ENCODE data around the gene KAZN.

The KAZN gene

GRCh38 chr1:14926818-14927575, 328.5 kb downstream of the KAZN start:
- no peaks in the 10 kb centered on the region for H3K4me1 ChIP-seq (ENCODE audit: control insufficient read depth, insufficient read depth, low read length)
- CTCF ChIA-PET = interaction anchor here (0.7 to 1.2 kb wide), 2 partner anchors 13 to 127 kb away, joined by 3 to 5 read pairs; no protein-coding TSS in a partner anchor

GRCh38 chr1:14928412-14928811, 329.9 kb downstream of the KAZN start:
- H3K4me1 ChIP-seq (ENCODE audit: control insufficient read depth, insufficient read depth, low read length) = no peaks in the 10 kb centered on the region
- CTCF ChIA-PET = no interaction called here
- TF ChIP-seq ZEB2 (tag by site-specific recombination; IDR thresholded peaks at IDR 0.05) = no peak
- peak; percentile 28; the same call in 1 of the 2 replicates for TF ChIP-seq ZIC2 (tag by site-specific recombination; IDR thresholded peaks at IDR 0.05)
- TF ChIP-seq GLIS1 (tag by site-specific recombination; IDR thresholded peaks at IDR 0.05) = peak; percentile 51

More at GRCh38 chr1:14926818-14927575, 328.5 kb downstream of the KAZN start:
- H3K4me3 ChIP-seq (ENCODE audit: low read depth, low read length) = no peak overlapping the region
- H3K36me3 ChIP-seq (ENCODE audit: control insufficient read depth in 2 of 2, insufficient read depth in 1 of 2, low read length in 2 of 2) = no peaks in the 10 kb centered on the region
- no peak overlapping the region for H3K27ac ChIP-seq (ENCODE audit: extremely low read depth, low read depth, low read length)
- H3K9me3 ChIP-seq (ENCODE audit: control insufficient read depth, insufficient read depth, low read depth, low read length) = no peaks in the 10 kb centered on the region
- POLR2A ChIA-PET = no interaction called here
- TF ChIP-seq ZNF626 (tag by site-specific recombination; IDR thresholded peaks at IDR 0.05) (no peak), ZNF132 (tag by site-specific recombination; IDR thresholded peaks at IDR 0.05; ENCODE audit: borderline replicate concordance) (no peak), ZNF350 (tag by site-specific recombination; IDR thresholded peaks at IDR 0.05) (no peak)

GRCh38 chr1:14928886-14929546, 330.5 kb downstream of the KAZN start:
- POLR2A ChIA-PET = no interaction called here
- no peaks in the 10 kb centered on the region for H3K36me3 ChIP-seq (ENCODE audit: control insufficient read depth in 2 of 2, insufficient read depth in 1 of 2, low read length in 2 of 2)
- H3K27ac ChIP-seq (ENCODE audit: extremely low read depth, low read depth, low read length) = no peak overlapping the region
- H3K9me3 ChIP-seq (ENCODE audit: control insufficient read depth, insufficient read depth, low read depth, low read length) = no peaks in the 10 kb centered on the region
- no peak overlapping the region for H3K4me3 ChIP-seq (ENCODE audit: low read depth, low read length)
- no peaks in the 10 kb centered on the region for H3K4me1 ChIP-seq (ENCODE audit: control insufficient read depth, insufficient read depth, low read length)
- peak; percentile 50; the same call in 1 of the 2 replicates for TF ChIP-seq SCRT2 (tag by site-specific recombination; IDR thresholded peaks at IDR 0.05)
- no peak for TF ChIP-seq ZBTB20 (tag by site-specific recombination; IDR thresholded peaks at IDR 0.05)
- CTCF ChIA-PET = no interaction called here

More at GRCh38 chr1:14928412-14928811, 329.9 kb downstream of the KAZN start:
- H3K36me3 ChIP-seq (ENCODE audit: control insufficient read depth in 2 of 2, insufficient read depth in 1 of 2, low read length in 2 of 2) = no peaks in the 10 kb centered on the region
- no peaks in the 10 kb centered on the region for H3K9me3 ChIP-seq (ENCODE audit: control insufficient read depth, insufficient read depth, low read depth, low read length)
- H3K4me3 ChIP-seq (ENCODE audit: low read depth, low read length) = no peak overlapping the region
- POLR2A ChIA-PET = no interaction called here
- H3K27ac ChIP-seq (ENCODE audit: extremely low read depth, low read depth, low read length) = no peak overlapping the region

- Histone ChIP-seq H3K4me3 (ENCODE audit: low read depth, low read length) (no peak overlapping the region), H3K9me3 (ENCODE audit: control insufficient read depth, insufficient read depth, low read depth, low read length) (no peaks in the 10 kb centered on the region), H3K36me3 (ENCODE audit: control insufficient read depth in 2 of 2, insufficient read depth in 1 of 2, low read length in 2 of 2) (no peaks in the 10 kb centered on the region), H3K4me1 (ENCODE audit: control insufficient read depth, insufficient read depth, low read length) (no peaks in the 10 kb centered on the region), H3K27ac (ENCODE audit: extremely low read depth, low read depth, low read length) (no peak overlapping the region)
- ChIA-PET POLR2A (no interaction called here), CTCF (no interaction called here)
- TF ChIP-seq ZNF660 (tag by site-specific recombination; IDR thresholded peaks at IDR 0.05) (no peak; the same call in 1 of the 2 replicates), ZBTB10 (tag by site-specific recombination; IDR thresholded peaks at IDR 0.05) (no peak), ZNF548 (tag by site-specific recombination; IDR thresholded peaks at IDR 0.05) (no peak), ZSCAN16 (tag by site-specific recombination; IDR thresholded peaks at IDR 0.05) (no peak), ZNF112 (tag by site-specific recombination; IDR thresholded peaks at IDR 0.05) (no peak), ZNF174 (tag by site-specific recombination; IDR thresholded peaks at IDR 0.05) (no peak), ZNF544 (tag by site-specific recombination; IDR thresholded peaks at IDR 0.05) (no peak), GLI2 (tag by site-specific recombination; IDR thresholded peaks at IDR 0.05; ENCODE audit: borderline replicate concordance, low read depth) (no peak; the same call in 1 of the 2 replicates), ZNF175 (tag by site-specific recombination; IDR thresholded peaks at IDR 0.05) (no peak), ZNF530 (tag by site-specific recombination; IDR thresholded peaks at IDR 0.05; ENCODE audit: low read depth) (no peak), ZNF626 (tag by site-specific recombination; IDR thresholded peaks at IDR 0.05) (no peak), SP3 (tag by site-specific recombination; IDR thresholded peaks at IDR 0.05) (no peak), ZNF707 (tag by site-specific recombination; IDR thresholded peaks at IDR 0.05) (no peak), ZNF398 (tag by site-specific recombination; IDR thresholded peaks at IDR 0.05) (peak; percentile 48), GLIS2 (tag by site-specific recombination; IDR thresholded peaks at IDR 0.05) (no peak), SCRT2 (tag by site-specific recombination; IDR thresholded peaks at IDR 0.05) (no peak)
Measured at GRCh38 chr1:14929547-14930246, 331.2 kb downstream of the KAZN start.

All from HEK293 (cell line).